ENCODE results near the gene DESI1. TPM values are rescaled to one million over a fixed set of nuclear protein-coding genes. Genes with fewer than 3 reads are reported as not detected.
"Not testable (repeated sequence)": the region's sequence is repeated elsewhere in the genome, so short reads cannot be mapped to it uniquely, and the experiment has no call there.

The DESI1 gene
- total and polyA plus RNA-seq, 2 donors (not counting 1 experiment from before 2014, with no cell fraction given), result 17.3 to 26.3 TPM

DNA sequence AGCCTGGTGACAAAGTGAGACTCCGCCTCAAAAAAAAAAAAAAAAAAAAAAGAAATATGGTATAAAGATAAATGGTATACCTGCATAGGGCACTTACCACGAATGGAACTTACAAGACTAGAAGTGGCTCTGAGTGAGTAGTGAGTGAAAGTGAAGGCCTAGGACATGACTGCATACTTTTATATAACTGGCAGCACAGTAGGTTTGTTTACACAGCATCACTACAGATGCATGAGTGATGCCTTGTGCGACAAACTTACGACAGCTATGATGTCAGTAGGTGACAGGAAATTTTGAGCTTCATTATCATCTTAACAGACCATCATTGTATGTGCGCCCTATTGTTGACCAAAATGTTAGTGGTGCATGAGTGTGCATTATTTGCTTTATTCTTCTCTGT lies 17.9 kb upstream of the DESI1 start:
- H3K4me1 Mint-ChIP-seq, result no peaks in the 10 kb centered on the region
- TF ChIP-seq EZH2 (IDR thresholded peaks at IDR 0.05; ENCODE audit: borderline replicate concordance, insufficient read depth, low read depth, low read length, poor library complexity, severe bottlenecking) (no peak), CTCF (IDR thresholded peaks at IDR 0.05) (no peak)
- Histone ChIP-seq H4K20me1 (ENCODE audit: control insufficient read depth, insufficient read depth, low read length, poor library complexity, severe bottlenecking) (peaks cover 37% of the 10 kb centered on the region), H3K9me3 (ENCODE audit: control extremely low read depth in 1 of 3, control insufficient read depth in 2 of 3, insufficient read depth in 1 of 3, low read length in 2 of 3) (peaks cover 0 to 3% (median 0%) of the 10 kb centered on the region in 3 donors), H3K4me3 (ENCODE audit: control extremely low read depth in 1 of 5, extremely low read depth in 1 of 5, insufficient read depth in 1 of 5, low read depth in 2 of 5, low read length in 4 of 5) (no peak overlapping the region), H3K4me1 (ENCODE audit: control insufficient read depth in 2 of 2, insufficient read depth in 2 of 2, low read length in 2 of 2) (no peaks in the 10 kb centered on the region), H3K27me3 (replicated peaks in 1 of 4; ENCODE audit: control extremely low read depth in 1 of 4, control insufficient read depth in 3 of 4, insufficient read depth in 4 of 4, low read length in 3 of 4) (no peaks in the 10 kb centered on the region), H3K27ac (ENCODE audit: low read length in 2 of 2) (no peak overlapping the region), H3K36me3 (replicated peaks in 1 of 2; ENCODE audit: control extremely low read depth in 1 of 2, control insufficient read depth in 1 of 2, extremely low read depth in 1 of 2, insufficient read depth in 2 of 2, low read length in 1 of 2) (peaks cover 5 to 70% of the 10 kb centered on the region in 2 experiments), H3K9ac (ENCODE audit: low read length) (no peak overlapping the region), H3K79me2 (ENCODE audit: control insufficient read depth, insufficient read depth, low read length) (peaks cover 50% of the 10 kb centered on the region), H3K4me2 (replicated peaks; ENCODE audit: low read depth, low read length, poor library complexity, severe bottlenecking) (no peak overlapping the region), H2AFZ (ENCODE audit: insufficient read depth, low read depth, low read length, poor library complexity, severe bottlenecking) (no peak overlapping the region)
- DNase-seq, result no peak
- ATAC-seq (ENCODE audit: low read depth), result no peak
- H3K9me3 Mint-ChIP-seq (ENCODE audit: insufficient read depth), result peaks cover 2% of the 10 kb centered on the region
- no peak overlapping the region for H3K4me3 Mint-ChIP-seq
- H3K27ac Mint-ChIP-seq, result no peak overlapping the region
- intact Hi-C loops (cut with micrococcal nuclease), result no loop called here
- WGBS (ENCODE audit: insufficient coverage), result no CpG with 5 or more reads among the region's 5 CpGs
- CTCF ChIA-PET, result no interaction called here
- no peaks in the 10 kb centered on the region for H3K27me3 Mint-ChIP-seq
- POLR2A ChIA-PET, result no interaction called here

DNA sequence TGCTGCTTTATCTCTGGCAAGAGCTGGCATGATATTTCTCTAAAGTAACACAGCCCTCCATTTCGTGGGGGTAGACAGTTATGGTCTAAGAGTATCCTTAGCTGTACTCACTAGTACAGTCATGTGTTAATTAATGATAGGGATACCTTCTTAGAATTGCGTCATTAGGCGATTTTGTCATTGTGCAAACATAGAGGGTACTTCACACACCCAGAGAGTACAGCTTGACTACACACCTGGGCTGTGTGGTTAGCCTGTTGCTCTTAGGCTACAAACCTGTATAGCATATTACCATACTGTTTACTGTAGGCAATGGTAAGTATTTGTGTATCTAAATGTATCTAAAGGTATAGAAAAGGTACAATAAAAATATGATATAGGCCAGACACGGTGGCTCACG lies 17.3 kb upstream of the DESI1 start:
- WGBS (ENCODE audit: insufficient coverage), result 100% methylated on average over 2 of the region's 5 CpGs
- no peak overlapping the region for H3K4me3 Mint-ChIP-seq
- no peak overlapping the region for H2AFZ ChIP-seq (ENCODE audit: insufficient read depth, low read depth, low read length, poor library complexity, severe bottlenecking)
- H3K36me3 ChIP-seq (replicated peaks in 1 of 2; ENCODE audit: control extremely low read depth in 1 of 2, control insufficient read depth in 1 of 2, extremely low read depth in 1 of 2, insufficient read depth in 2 of 2, low read length in 1 of 2), result peaks cover 5 to 70% of the 10 kb centered on the region in 2 experiments
- H3K4me1 Mint-ChIP-seq, result no peaks in the 10 kb centered on the region
- H3K9ac ChIP-seq (ENCODE audit: low read length), result no peak overlapping the region
- no peaks in the 10 kb centered on the region for H3K4me1 ChIP-seq (ENCODE audit: control insufficient read depth in 2 of 2, insufficient read depth in 2 of 2, low read length in 2 of 2)
- no peak overlapping the region for H3K4me2 ChIP-seq (replicated peaks; ENCODE audit: low read depth, low read length, poor library complexity, severe bottlenecking)
- H3K27ac Mint-ChIP-seq, result no peak overlapping the region
- H3K4me3 ChIP-seq (ENCODE audit: control extremely low read depth in 1 of 5, extremely low read depth in 1 of 5, insufficient read depth in 1 of 5, low read depth in 2 of 5, low read length in 4 of 5), result no peak overlapping the region
- intact Hi-C loops (cut with micrococcal nuclease), result no loop called here
- ATAC-seq (ENCODE audit: low read depth), result no peak
- no peak for DNase-seq
- no peaks in the 10 kb centered on the region for H3K27me3 Mint-ChIP-seq
- H3K9me3 ChIP-seq (ENCODE audit: control extremely low read depth in 1 of 3, control insufficient read depth in 2 of 3, insufficient read depth in 1 of 3, low read length in 2 of 3), result peaks cover 0 to 3% (median 0%) of the 10 kb centered on the region in 3 donors
- peaks cover 2% of the 10 kb centered on the region for H3K9me3 Mint-ChIP-seq (ENCODE audit: insufficient read depth)
- no peaks in the 10 kb centered on the region for H3K27me3 ChIP-seq (replicated peaks in 1 of 4; ENCODE audit: control extremely low read depth in 1 of 4, control insufficient read depth in 3 of 4, insufficient read depth in 4 of 4, low read length in 3 of 4)
- peaks cover 41% of the 10 kb centered on the region for H4K20me1 ChIP-seq (ENCODE audit: control insufficient read depth, insufficient read depth, low read length, poor library complexity, severe bottlenecking)
- no peak overlapping the region for H3K27ac ChIP-seq (ENCODE audit: low read length in 2 of 2)
- ChIA-PET CTCF (interaction anchor here (0.6 kb wide), 1 partner anchor 199 kb away, joined by 6 read pairs; no protein-coding TSS in a partner anchor), POLR2A (no interaction called here)
- H3K79me2 ChIP-seq (ENCODE audit: control insufficient read depth, insufficient read depth, low read length), result peaks cover 51% of the 10 kb centered on the region
- TF ChIP-seq EZH2 (IDR thresholded peaks at IDR 0.05; ENCODE audit: borderline replicate concordance, insufficient read depth, low read depth, low read length, poor library complexity, severe bottlenecking) (no peak), CTCF (IDR thresholded peaks at IDR 0.05) (no peak)

DNA sequence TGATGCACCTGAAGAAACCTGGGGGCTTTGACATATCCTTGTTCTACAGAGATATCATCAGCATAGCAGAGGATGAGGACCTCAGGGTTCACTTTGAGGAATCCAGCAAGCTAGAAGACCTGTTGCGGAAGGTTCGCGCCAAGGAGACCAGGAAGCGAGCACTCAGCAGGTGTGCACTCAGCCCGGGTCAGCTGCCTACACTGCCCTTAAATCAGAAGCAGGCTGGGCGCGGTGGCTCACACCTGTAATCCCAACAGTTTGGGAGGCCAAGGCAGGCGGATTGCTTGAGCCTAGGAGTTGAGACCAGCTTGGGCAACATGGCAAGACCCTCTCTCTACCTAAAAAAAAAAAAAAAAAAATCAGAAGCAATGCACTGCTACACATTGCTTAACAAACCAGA lies 16.8 kb upstream of the DESI1 start:
- H3K9ac ChIP-seq (ENCODE audit: low read length); H3K27me3 Mint-ChIP-seq; H3K4me2 ChIP-seq (replicated peaks; ENCODE audit: low read depth, low read length, poor library complexity, severe bottlenecking); ATAC-seq (ENCODE audit: low read depth); intact Hi-C loops (cut with micrococcal nuclease); H3K27ac ChIP-seq (ENCODE audit: low read length in 2 of 2); H3K4me3 Mint-ChIP-seq; H3K9me3 ChIP-seq (ENCODE audit: control extremely low read depth in 1 of 3, control insufficient read depth in 2 of 3, insufficient read depth in 1 of 3, low read length in 2 of 3); H3K4me1 Mint-ChIP-seq; DNase-seq; H3K27ac Mint-ChIP-seq; H3K9me3 Mint-ChIP-seq (ENCODE audit: insufficient read depth); H3K27me3 ChIP-seq (replicated peaks in 1 of 4; ENCODE audit: control extremely low read depth in 1 of 4, control insufficient read depth in 3 of 4, insufficient read depth in 4 of 4, low read length in 3 of 4); H3K4me1 ChIP-seq (ENCODE audit: control insufficient read depth in 2 of 2, insufficient read depth in 2 of 2, low read length in 2 of 2); H3K4me3 ChIP-seq (ENCODE audit: control extremely low read depth in 1 of 5, extremely low read depth in 1 of 5, insufficient read depth in 1 of 5, low read depth in 2 of 5, low read length in 4 of 5); H2AFZ ChIP-seq (ENCODE audit: insufficient read depth, low read depth, low read length, poor library complexity, severe bottlenecking): not testable (repeated sequence)
- WGBS (ENCODE audit: insufficient coverage), result 96% methylated on average over 5 of the region's 8 CpGs
- Histone ChIP-seq H4K20me1 (ENCODE audit: control insufficient read depth, insufficient read depth, low read length, poor library complexity, severe bottlenecking) (peaks cover 40% of the 10 kb centered on the region), H3K79me2 (ENCODE audit: control insufficient read depth, insufficient read depth, low read length) (peaks cover 47% of the 10 kb centered on the region), H3K36me3 (replicated peaks in 1 of 2; ENCODE audit: control extremely low read depth in 1 of 2, control insufficient read depth in 1 of 2, extremely low read depth in 1 of 2, insufficient read depth in 2 of 2, low read length in 1 of 2) (peaks cover 5 to 68% of the 10 kb centered on the region in 2 experiments)
- POLR2A ChIA-PET, result interaction anchor here (0.7 kb wide), 1 partner anchor 15 kb away, joined by 7 read pairs; no protein-coding TSS in a partner anchor
- CTCF ChIA-PET, result interaction anchor here (0.6 kb wide), 1 partner anchor 200 kb away, joined by 6 read pairs; no protein-coding TSS in a partner anchor

Measured in B cell (primary cell).